KMS-11 (cell line): ENCODE measurements around the gene MMP15.

Source experiments
- H2AFZ ChIP-seq: fragments of 200-600 bp; sonication (generic); 2 replicates; pipeline ENCODE4 v1.6.1; 2016; ENCODE audit warnings: antibody characterized with exemption, mixed run types, low read depth
- H3K27ac ChIP-seq: fragments of 200-600 bp; sonication (generic); 2 replicates; pipeline ENCODE4 v1.6.1; 2016; ENCODE audit warnings: mild to moderate bottlenecking, mixed run types
- H3K27me3 ChIP-seq: fragments of 200-600 bp; sonication (generic); 2 replicates; pipeline ENCODE4 v1.6.1; 2017; ENCODE audit warnings: mild to moderate bottlenecking, low read depth, mixed run types, moderate library complexity; ENCODE audit not compliant: insufficient read depth
- H3K36me3 ChIP-seq: fragments of 200-600 bp; sonication (generic); 2 replicates; pipeline ENCODE4 v1.6.1; 2017; ENCODE audit warnings: mild to moderate bottlenecking, mixed run types; ENCODE audit not compliant: insufficient read depth
- H3K4me1 ChIP-seq: fragments of 200-600 bp; sonication (generic); 2 replicates; pipeline ENCODE4 v1.6.1; 2016; ENCODE audit warnings: mild to moderate bottlenecking, low read depth, mixed run types; ENCODE audit not compliant: poor library complexity, severe bottlenecking
- H3K4me2 ChIP-seq: fragments of 200-600 bp; sonication (generic); 2 replicates; pipeline ENCODE4 v1.7.0; 2016; ENCODE audit warnings: mild to moderate bottlenecking, mixed run types
- H3K4me3 ChIP-seq: fragments of 200-600 bp; sonication (generic); IDR thresholded peaks from 2 replicates; pipeline ENCODE4 v1.6.1; 2017; ENCODE audit warnings: low read depth, low read length, mixed read lengths; ENCODE audit not compliant: insufficient read depth
- H3K79me2 ChIP-seq: fragments of 200-600 bp; sonication (generic); 2 replicates; pipeline ENCODE4 v1.6.1; 2016; ENCODE audit warnings: low read depth, mixed run types; ENCODE audit not compliant: insufficient read depth
- H3K9ac ChIP-seq: fragments of 200-600 bp; sonication (generic); 2 replicates; pipeline ENCODE4 v1.6.1; 2016; ENCODE audit warnings: mild to moderate bottlenecking, mixed run types
- H4K20me1 ChIP-seq: fragments of 200-600 bp; sonication (generic); 2 replicates; pipeline ENCODE4 v1.6.1; 2016; ENCODE audit warnings: mild to moderate bottlenecking, mixed run types; ENCODE audit not compliant: insufficient read depth
- CTCF ChIP-seq: fragments of 200-600 bp; sonication (generic); conservative IDR thresholded peaks from 2 replicates; pipeline ENCODE4 v1.6.1; 2017; ENCODE audit warnings: low read depth, mild to moderate bottlenecking, antibody characterized with exemption, low read length, moderate library complexity, mixed read lengths

Gene MMP15

GRCh38 chr16:58024486-58025350 lies 836 bp upstream of the MMP15 start:
- H3K4me1 ChIP-seq: peaks cover 3% of the 10 kb centered on the region
- no peaks in the 10 kb centered on the region for H3K79me2 ChIP-seq
- no peaks in the 10 kb centered on the region for H3K36me3 ChIP-seq
- H3K4me2 ChIP-seq: peak overlapping the region; percentile 76
- no peak for TF ChIP-seq CTCF
- no peak overlapping the region for H3K9ac ChIP-seq
- no peak overlapping the region for H3K4me3 ChIP-seq
- H3K27ac ChIP-seq: no peak overlapping the region
- H2AFZ ChIP-seq: peak overlapping the region; percentile 82
- no peaks in the 10 kb centered on the region for H3K27me3 ChIP-seq
- no peaks in the 10 kb centered on the region for H4K20me1 ChIP-seq

- Histone ChIP-seq H3K27ac (no peak overlapping the region), H3K79me2 (no peaks in the 10 kb centered on the region), H3K4me3 (no peak overlapping the region), H2AFZ (peak overlapping the region; percentile 82), H3K4me2 (peak overlapping the region; percentile 76; the same call in 1 of the 2 replicates), H3K4me1 (no peaks in the 10 kb centered on the region), H3K9ac (no peak overlapping the region), H3K36me3 (no peaks in the 10 kb centered on the region), H3K27me3 (no peaks in the 10 kb centered on the region), H4K20me1 (no peaks in the 10 kb centered on the region)
- TF ChIP-seq CTCF: no peak
Observed at GRCh38 chr16:58026139-58026704, 668 bp downstream of the MMP15 start.

GRCh38 chr16:58026705-58027160 lies 1.2 kb downstream of the MMP15 start:
- Histone ChIP-seq H2AFZ (no peak overlapping the region), H3K4me2 (no peak overlapping the region; the same call in 1 of the 2 replicates), H4K20me1 (no peaks in the 10 kb centered on the region), H3K27ac (no peak overlapping the region), H3K4me3 (no peak overlapping the region), H3K79me2 (no peaks in the 10 kb centered on the region), H3K9ac (no peak overlapping the region), H3K36me3 (no peaks in the 10 kb centered on the region), H3K4me1 (no peaks in the 10 kb centered on the region), H3K27me3 (no peaks in the 10 kb centered on the region)
- no peak for TF ChIP-seq CTCF

- Histone ChIP-seq H2AFZ (no peak overlapping the region), H3K36me3 (no peaks in the 10 kb centered on the region), H3K9ac (no peak overlapping the region), H3K4me2 (no peak overlapping the region), H3K4me3 (no peak overlapping the region), H3K27me3 (no peaks in the 10 kb centered on the region), H3K27ac (no peak overlapping the region), H3K4me1 (no peaks in the 10 kb centered on the region), H4K20me1 (no peaks in the 10 kb centered on the region), H3K79me2 (no peaks in the 10 kb centered on the region)
- TF ChIP-seq CTCF: no peak
Observed at GRCh38 chr16:58027161-58027915, 1.8 kb downstream of the MMP15 start.
